Measurements from ENCODE around the gene CACNA1S.

The CACNA1S gene

GRCh38 chr1:201116091-201116490 is 3.9 kb upstream of the CACNA1S start:
- DNase-seq, result no peak
- Histone ChIP-seq H3K27me3 (replicated peaks; ENCODE audit: control insufficient read depth, insufficient read depth, low read length, poor library complexity, severe bottlenecking) (no peaks in the 10 kb centered on the region), H3K9me3 (ENCODE audit: control insufficient read depth, low read length) (no peaks in the 10 kb centered on the region), H3K4me3 (ENCODE audit: insufficient read depth, low read depth, low read length, poor library complexity, severe bottlenecking) (no peak overlapping the region), H3K36me3 (ENCODE audit: control insufficient read depth, insufficient read depth, low read length) (no peaks in the 10 kb centered on the region), H3K4me1 (ENCODE audit: control insufficient read depth, insufficient read depth, low read length, poor library complexity, severe bottlenecking) (peaks cover 11% of the 10 kb centered on the region), H3K27ac (ENCODE audit: insufficient read depth, low read length, poor library complexity, severe bottlenecking) (no peak overlapping the region)

- Histone ChIP-seq H3K27me3 (replicated peaks; ENCODE audit: control insufficient read depth, insufficient read depth, low read length, poor library complexity, severe bottlenecking) (no peaks in the 10 kb centered on the region), H3K36me3 (ENCODE audit: control insufficient read depth, insufficient read depth, low read length) (no peaks in the 10 kb centered on the region), H3K9me3 (ENCODE audit: control insufficient read depth, low read length) (no peaks in the 10 kb centered on the region), H3K4me1 (ENCODE audit: control insufficient read depth, insufficient read depth, low read length, poor library complexity, severe bottlenecking) (peaks cover 11% of the 10 kb centered on the region), H3K4me3 (ENCODE audit: insufficient read depth, low read depth, low read length, poor library complexity, severe bottlenecking) (peak overlapping the region; percentile 76), H3K27ac (ENCODE audit: insufficient read depth, low read length, poor library complexity, severe bottlenecking) (no peak overlapping the region)
- DNase-seq, result no peak
Measured at GRCh38 chr1:201115390-201115937, 3.2 kb upstream of the CACNA1S start.

GRCh38 chr1:201114245-201115131 is 2.3 kb upstream of the CACNA1S start:
- Histone ChIP-seq H3K27me3 (replicated peaks; ENCODE audit: control insufficient read depth, insufficient read depth, low read length, poor library complexity, severe bottlenecking) (no peaks in the 10 kb centered on the region), H3K9me3 (ENCODE audit: control insufficient read depth, low read length) (no peaks in the 10 kb centered on the region), H3K4me3 (ENCODE audit: insufficient read depth, low read depth, low read length, poor library complexity, severe bottlenecking) (peak overlapping the region; percentile 76), H3K27ac (ENCODE audit: insufficient read depth, low read length, poor library complexity, severe bottlenecking) (peak overlapping the region; percentile 56), H3K4me1 (ENCODE audit: control insufficient read depth, insufficient read depth, low read length, poor library complexity, severe bottlenecking) (peaks cover 11% of the 10 kb centered on the region), H3K36me3 (ENCODE audit: control insufficient read depth, insufficient read depth, low read length) (no peaks in the 10 kb centered on the region)
- DNase-seq, result peak; percentile 32 to 54 (median 51)

- peaks cover 11% of the 10 kb centered on the region for H3K4me1 ChIP-seq (ENCODE audit: control insufficient read depth, insufficient read depth, low read length, poor library complexity, severe bottlenecking)
- no peaks in the 10 kb centered on the region for H3K36me3 ChIP-seq (ENCODE audit: control insufficient read depth, insufficient read depth, low read length)
- peak overlapping the region; percentile 76 for H3K4me3 ChIP-seq (ENCODE audit: insufficient read depth, low read depth, low read length, poor library complexity, severe bottlenecking)
- H3K27ac ChIP-seq (ENCODE audit: insufficient read depth, low read length, poor library complexity, severe bottlenecking), result peak overlapping the region; percentile 56
- H3K9me3 ChIP-seq (ENCODE audit: control insufficient read depth, low read length), result no peaks in the 10 kb centered on the region
- H3K27me3 ChIP-seq (replicated peaks; ENCODE audit: control insufficient read depth, insufficient read depth, low read length, poor library complexity, severe bottlenecking), result no peaks in the 10 kb centered on the region
- DNase-seq, result no peak
Measured at GRCh38 chr1:201113451-201114244, 1.4 kb upstream of the CACNA1S start.

GRCh38 chr1:201112926-201113325 is 700 bp upstream of the CACNA1S start:
- DNase-seq, result no peak
- H3K27me3 ChIP-seq (replicated peaks; ENCODE audit: control insufficient read depth, insufficient read depth, low read length, poor library complexity, severe bottlenecking), result no peaks in the 10 kb centered on the region

GRCh38 chr1:201111672-201112071 is 554 bp downstream of the CACNA1S start:
- no peaks in the 10 kb centered on the region for H3K27me3 ChIP-seq (replicated peaks; ENCODE audit: control insufficient read depth, insufficient read depth, low read length, poor library complexity, severe bottlenecking)
- H3K9me3 ChIP-seq (ENCODE audit: control insufficient read depth, low read length), result no peaks in the 10 kb centered on the region
- no peak overlapping the region for H3K4me3 ChIP-seq (ENCODE audit: insufficient read depth, low read depth, low read length, poor library complexity, severe bottlenecking)
- DNase-seq, result no peak
- H3K36me3 ChIP-seq (ENCODE audit: control insufficient read depth, insufficient read depth, low read length), result no peaks in the 10 kb centered on the region
- peaks cover 11% of the 10 kb centered on the region for H3K4me1 ChIP-seq (ENCODE audit: control insufficient read depth, insufficient read depth, low read length, poor library complexity, severe bottlenecking)
- H3K27ac ChIP-seq (ENCODE audit: insufficient read depth, low read length, poor library complexity, severe bottlenecking), result no peak overlapping the region

More at GRCh38 chr1:201112926-201113325, 700 bp upstream of the CACNA1S start:
- Histone ChIP-seq H3K4me3 (ENCODE audit: insufficient read depth, low read depth, low read length, poor library complexity, severe bottlenecking) (no peak overlapping the region), H3K27ac (ENCODE audit: insufficient read depth, low read length, poor library complexity, severe bottlenecking) (no peak overlapping the region), H3K9me3 (ENCODE audit: control insufficient read depth, low read length) (no peaks in the 10 kb centered on the region), H3K4me1 (ENCODE audit: control insufficient read depth, insufficient read depth, low read length, poor library complexity, severe bottlenecking) (peaks cover 11% of the 10 kb centered on the region), H3K36me3 (ENCODE audit: control insufficient read depth, insufficient read depth, low read length) (no peaks in the 10 kb centered on the region)

- Histone ChIP-seq H3K9me3 (ENCODE audit: control insufficient read depth, low read length) (no peaks in the 10 kb centered on the region), H3K27ac (ENCODE audit: insufficient read depth, low read length, poor library complexity, severe bottlenecking) (no peak overlapping the region), H3K4me1 (ENCODE audit: control insufficient read depth, insufficient read depth, low read length, poor library complexity, severe bottlenecking) (peaks cover 11% of the 10 kb centered on the region), H3K27me3 (replicated peaks; ENCODE audit: control insufficient read depth, insufficient read depth, low read length, poor library complexity, severe bottlenecking) (no peaks in the 10 kb centered on the region), H3K4me3 (ENCODE audit: insufficient read depth, low read depth, low read length, poor library complexity, severe bottlenecking) (no peak overlapping the region), H3K36me3 (ENCODE audit: control insufficient read depth, insufficient read depth, low read length) (no peaks in the 10 kb centered on the region)
- no peak for DNase-seq
Measured at GRCh38 chr1:201111156-201111555, 1.1 kb downstream of the CACNA1S start.

- no peak for DNase-seq
- Histone ChIP-seq H3K4me1 (ENCODE audit: control insufficient read depth, insufficient read depth, low read length, poor library complexity, severe bottlenecking) (peaks cover 10% of the 10 kb centered on the region), H3K9me3 (ENCODE audit: control insufficient read depth, low read length) (no peaks in the 10 kb centered on the region), H3K4me3 (ENCODE audit: insufficient read depth, low read depth, low read length, poor library complexity, severe bottlenecking) (no peak overlapping the region), H3K36me3 (ENCODE audit: control insufficient read depth, insufficient read depth, low read length) (no peaks in the 10 kb centered on the region), H3K27ac (ENCODE audit: insufficient read depth, low read length, poor library complexity, severe bottlenecking) (no peak overlapping the region), H3K27me3 (replicated peaks; ENCODE audit: control insufficient read depth, insufficient read depth, low read length, poor library complexity, severe bottlenecking) (no peaks in the 10 kb centered on the region)
Measured at GRCh38 chr1:201110616-201111015, 1.6 kb downstream of the CACNA1S start.

- no peak for DNase-seq
Measured at GRCh38 chr1:201110138-201110537, 2.1 kb downstream of the CACNA1S start.

More at GRCh38 chr1:201110138-201110537, 2.1 kb downstream of the CACNA1S start:
- peaks cover 5% of the 10 kb centered on the region for H3K4me1 ChIP-seq (ENCODE audit: control insufficient read depth, insufficient read depth, low read length, poor library complexity, severe bottlenecking)
- no peaks in the 10 kb centered on the region for H3K9me3 ChIP-seq (ENCODE audit: control insufficient read depth, low read length)
- no peak overlapping the region for H3K4me3 ChIP-seq (ENCODE audit: insufficient read depth, low read depth, low read length, poor library complexity, severe bottlenecking)
- no peaks in the 10 kb centered on the region for H3K27me3 ChIP-seq (replicated peaks; ENCODE audit: control insufficient read depth, insufficient read depth, low read length, poor library complexity, severe bottlenecking)
- H3K36me3 ChIP-seq (ENCODE audit: control insufficient read depth, insufficient read depth, low read length), result no peaks in the 10 kb centered on the region
- H3K27ac ChIP-seq (ENCODE audit: insufficient read depth, low read length, poor library complexity, severe bottlenecking), result no peak overlapping the region
